ENCODE measurements around the gene PAX5. TPM values are rescaled to one million over a fixed set of nuclear protein-coding genes. Genes with fewer than 3 reads are reported as not detected.
"Not testable (repeated sequence)": the region's sequence is repeated elsewhere in the genome, so short reads cannot be mapped to it uniquely, and the experiment has no call there.

Gene PAX5
- total RNA-seq, 3 donors from 2014 or later = 0.29 to 0.32 TPM; not detected in 1

GRCh38 chr9:36873247-36873875 is 160.7 kb downstream of the PAX5 start:
- intact Hi-C loops (cut with DNase I, micrococcal nuclease) = no loop called here
- no peak overlapping the region for H3K4me3 ChIP-seq
- ATAC-seq (peak; percentile 87), DNase-seq (peak; percentile 62 to 83 (median 78))
- no peaks in the 10 kb centered on the region for H3K9me3 ChIP-seq
- no peaks in the 10 kb centered on the region for H3K36me3 ChIP-seq (ENCODE audit: low read depth)
- TF ChIP-seq CTCF (IDR thresholded peaks at IDR 0.05) = peak; percentile 74
- H3K4me1 ChIP-seq (ENCODE audit: low read depth) = no peaks in the 10 kb centered on the region

- no peak for TF ChIP-seq CTCF (IDR thresholded peaks at IDR 0.05)
- DNase-seq = no peak
- H3K36me3 ChIP-seq (ENCODE audit: low read depth) = no peaks in the 10 kb centered on the region
- H3K4me3 ChIP-seq = no peak overlapping the region
- H3K9me3 ChIP-seq = no peaks in the 10 kb centered on the region
- no peak for ATAC-seq
- H3K4me1 ChIP-seq (ENCODE audit: low read depth) = no peaks in the 10 kb centered on the region
- intact Hi-C loops (cut with DNase I, micrococcal nuclease) = no loop called here
These were observed 161.4 kb downstream of the PAX5 start for GRCh38 chr9:36872641-36873040.

GRCh38 chr9:36871606-36872005 is 162.5 kb downstream of the PAX5 start:
- Histone ChIP-seq H3K36me3 (ENCODE audit: low read depth) (no peaks in the 10 kb centered on the region), H3K4me3 (no peak overlapping the region), H3K9me3 (no peaks in the 10 kb centered on the region), H3K4me1 (ENCODE audit: low read depth) (no peaks in the 10 kb centered on the region)
- ATAC-seq (no peak), DNase-seq (no peak)
- intact Hi-C loops (cut with DNase I, micrococcal nuclease) = no loop called here
- TF ChIP-seq CTCF (IDR thresholded peaks at IDR 0.05) = no peak

- peak; percentile 47 for ATAC-seq
- no peak overlapping the region for H3K4me3 ChIP-seq
- H3K36me3 ChIP-seq (ENCODE audit: low read depth) = no peaks in the 10 kb centered on the region
- no peaks in the 10 kb centered on the region for H3K9me3 ChIP-seq
- no peaks in the 10 kb centered on the region for H3K4me1 ChIP-seq (ENCODE audit: low read depth)
- no peak for TF ChIP-seq CTCF (IDR thresholded peaks at IDR 0.05)
- DNase-seq = peak in 2 of 3 donors; percentile 46 to 56
- intact Hi-C loops (cut with DNase I, micrococcal nuclease) = no loop called here
These were observed 163.1 kb downstream of the PAX5 start for GRCh38 chr9:36870960-36871359.

- H3K36me3 ChIP-seq (ENCODE audit: low read depth); intact Hi-C loops (cut with DNase I, micrococcal nuclease): not testable (repeated sequence)
These were observed 164.5 kb downstream of the PAX5 start for GRCh38 chr9:36869605-36870004.

GRCh38 chr9:36868586-36869282 is 165.3 kb downstream of the PAX5 start:
- DNase-seq = no peak
- ATAC-seq = no peak

More at GRCh38 chr9:36869605-36870004, 164.5 kb downstream of the PAX5 start:
- not testable (repeated sequence) for DNase-seq; H3K9me3 ChIP-seq; ATAC-seq; H3K4me3 ChIP-seq; H3K4me1 ChIP-seq (ENCODE audit: low read depth)

More at GRCh38 chr9:36868586-36869282, 165.3 kb downstream of the PAX5 start:
- no peak overlapping the region for H3K4me3 ChIP-seq
- intact Hi-C loops (cut with DNase I, micrococcal nuclease) = no loop called here
- H3K36me3 ChIP-seq (ENCODE audit: low read depth) = no peaks in the 10 kb centered on the region
- no peaks in the 10 kb centered on the region for H3K9me3 ChIP-seq
- no peak for TF ChIP-seq CTCF (IDR thresholded peaks at IDR 0.05)
- H3K4me1 ChIP-seq (ENCODE audit: low read depth) = no peaks in the 10 kb centered on the region

Measured in mucosa of descending colon (tissue), 3 donors.